PFSK-1 (cell line): Measurements from ENCODE around the gene ADCY1.

Source experiments
- FOXP2 ChIP-seq: optimal IDR thresholded peaks from 2 replicates; pipeline ENCODE3; 2011; ENCODE audit warnings: borderline replicate concordance, control low read depth, inconsistent platforms; ENCODE audit not compliant: insufficient read depth; ENCODE audit errors: extremely low read length, extremely low read depth
- POLR2AphosphoS5 ChIP-seq: IDR thresholded peaks from 2 replicates; pipeline ENCODE4 v1.6.1; 2012; ENCODE audit warnings: low read depth, mild to moderate bottlenecking, control low read depth, low read length, moderate library complexity
- REST ChIP-seq, 2 experiments: IDR thresholded peaks; 2 replicates each; pipeline versions ENCODE4 v1.6.1 to v1.8.0; 2011 to 2012; ENCODE audit warnings: low read depth in 2 of 2, low read length in 2 of 2, control low read depth in 1 of 2, inconsistent platforms in 1 of 2, mild to moderate bottlenecking in 1 of 2, moderate library complexity in 1 of 2; ENCODE audit not compliant: insufficient read depth in 1 of 2
- SIN3A ChIP-seq: IDR thresholded peaks from 2 replicates; pipeline ENCODE4 v1.6.1; 2012; ENCODE audit warnings: mild to moderate bottlenecking, low read length, moderate library complexity, borderline replicate concordance; ENCODE audit not compliant: insufficient read depth
- TAF1 ChIP-seq: IDR thresholded peaks from 2 replicates; pipeline ENCODE4 v1.6.1; 2012; ENCODE audit warnings: low read length, control low read depth, borderline replicate concordance; ENCODE audit not compliant: insufficient read depth

Gene ADCY1

DNA sequence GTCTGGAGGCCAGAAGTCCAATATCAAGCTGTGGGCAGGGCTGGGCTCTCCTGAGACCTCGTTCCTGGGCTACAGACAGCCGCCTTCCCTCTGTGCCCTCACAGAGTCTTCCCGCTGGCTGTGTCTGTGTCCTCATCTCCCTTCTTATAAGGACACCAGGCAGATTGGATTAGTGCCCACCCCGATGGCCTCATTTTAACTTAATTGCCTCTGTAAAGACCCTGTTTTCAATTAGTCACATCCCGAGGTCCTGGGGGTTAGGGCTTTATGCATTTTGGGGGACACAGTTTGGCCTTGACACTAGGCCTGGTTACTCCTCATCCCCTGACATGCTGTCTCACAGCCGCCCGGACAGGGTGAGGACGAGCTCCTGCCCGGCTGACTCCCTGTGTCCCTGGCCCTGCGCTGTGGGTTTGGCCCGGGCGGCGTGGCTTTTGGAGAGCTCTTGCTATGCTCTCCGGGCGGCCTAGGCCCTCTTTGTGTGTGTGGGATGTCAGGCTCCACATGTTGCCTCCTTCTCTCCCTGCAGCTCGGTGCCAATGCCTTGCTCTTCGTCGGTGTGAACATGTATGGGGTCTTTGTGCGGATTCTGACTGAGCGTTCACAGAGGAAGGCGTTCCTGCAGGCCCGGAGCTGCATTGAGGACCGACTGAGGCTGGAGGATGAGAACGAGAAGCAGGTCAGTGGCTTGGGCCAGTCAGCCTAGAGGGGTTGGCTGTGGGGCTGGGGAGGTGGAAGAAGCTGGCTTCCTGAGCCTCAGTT, 18.2 kb downstream of the ADCY1 start:
- TF ChIP-seq SIN3A (no peak), POLR2AphosphoS5 (no peak), TAF1 (no peak), FOXP2 (no peak), REST (IDR thresholded peaks at IDR 0.05; ENCODE audit: insufficient read depth in 1 of 2, low read depth in 2 of 2, low read length in 2 of 2) (no peak)

DNA sequence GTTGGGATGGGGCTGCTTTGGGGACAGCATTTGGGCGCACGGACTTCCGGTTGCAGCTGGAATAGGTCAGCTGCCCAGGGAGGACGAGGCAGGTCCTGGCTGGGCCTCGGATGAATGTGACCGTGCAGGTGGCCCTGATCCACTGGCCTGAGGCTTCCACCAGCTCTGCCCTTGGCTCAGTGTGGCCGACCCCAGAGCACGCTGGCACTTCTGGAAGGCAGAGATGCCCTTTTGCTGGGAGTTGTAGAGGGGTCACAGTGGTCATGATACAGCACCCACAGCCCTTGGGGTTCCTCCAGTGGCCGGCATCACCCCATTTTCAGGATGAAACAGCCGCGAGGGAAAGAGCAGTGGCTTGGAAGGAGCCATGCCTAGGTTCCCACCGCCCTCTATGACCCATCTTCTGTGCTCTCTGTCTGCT, 19.0 kb downstream of the ADCY1 start:
- TF ChIP-seq FOXP2 (no peak), REST (IDR thresholded peaks at IDR 0.05; ENCODE audit: insufficient read depth in 1 of 2, low read depth in 2 of 2, low read length in 2 of 2) (no peak), POLR2AphosphoS5 (no peak), TAF1 (no peak), SIN3A (no peak)

DNA sequence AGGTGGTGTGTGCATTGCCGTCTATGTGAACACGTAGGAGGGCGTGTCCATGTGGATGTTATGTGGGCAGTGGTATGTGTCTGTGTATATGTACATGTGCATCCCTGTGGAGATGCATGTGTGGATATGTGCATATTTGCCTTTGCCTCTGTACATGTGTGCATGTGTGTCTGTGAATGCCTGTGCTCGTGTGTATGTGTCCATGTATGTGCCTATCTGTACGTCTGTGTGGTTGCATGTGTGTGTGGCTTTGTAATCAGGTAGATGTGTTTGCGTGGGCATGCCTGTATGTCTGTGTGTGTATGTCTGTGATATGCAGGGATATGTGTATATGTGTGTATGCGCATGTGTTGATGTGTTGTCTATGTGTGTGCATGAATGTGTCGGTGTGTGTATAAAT, 19.7 kb downstream of the ADCY1 start:
- TF ChIP-seq SIN3A (no peak), REST (IDR thresholded peaks at IDR 0.05; ENCODE audit: insufficient read depth in 1 of 2, low read depth in 2 of 2, low read length in 2 of 2) (no peak), FOXP2 (no peak), TAF1 (no peak), POLR2AphosphoS5 (no peak)

DNA sequence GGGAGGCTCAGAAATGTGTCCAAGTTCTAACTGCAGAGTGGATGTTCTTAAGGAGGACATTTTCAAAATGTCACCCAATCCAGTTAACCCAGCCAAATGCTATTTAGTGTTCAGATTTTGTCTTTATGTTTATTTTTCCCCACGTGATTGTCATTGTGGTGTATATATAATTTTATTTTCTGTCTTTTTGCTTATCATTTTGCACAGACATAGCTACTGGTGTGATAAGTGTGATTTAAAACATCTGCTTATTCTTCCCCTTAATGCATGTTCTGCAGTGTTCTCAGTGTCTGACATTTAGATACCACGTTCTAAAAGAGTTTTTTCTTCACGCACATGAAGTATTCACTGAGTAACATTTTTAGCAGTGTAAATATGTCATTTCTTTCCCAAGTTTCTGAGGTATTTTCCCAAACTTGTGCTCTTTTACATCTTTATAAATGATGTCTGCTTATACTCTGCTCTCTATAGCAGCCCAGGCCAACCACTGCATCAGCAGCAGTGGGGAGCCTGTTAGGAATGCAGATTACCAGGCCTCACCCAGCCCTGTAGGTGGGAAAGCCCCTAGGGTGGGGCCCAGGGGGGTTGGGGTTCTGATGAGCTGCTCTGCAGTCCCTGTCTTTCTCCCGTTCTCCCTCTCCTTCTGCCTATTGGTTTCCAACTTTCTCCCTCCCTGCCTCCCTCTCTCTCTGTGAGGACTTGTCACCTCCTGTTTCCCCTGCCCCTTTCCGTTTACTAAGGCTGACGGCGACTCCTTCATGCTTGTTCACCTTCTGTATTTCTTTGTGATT, 20.8 kb downstream of the ADCY1 start:
- no peak for TF ChIP-seq REST (IDR thresholded peaks at IDR 0.05; ENCODE audit: insufficient read depth in 1 of 2, low read depth in 2 of 2, low read length in 2 of 2)
- no peak for TF ChIP-seq TAF1
- no peak for TF ChIP-seq POLR2AphosphoS5
- TF ChIP-seq SIN3A = no peak
- TF ChIP-seq FOXP2 = no peak
